Activated CD8-positive, alpha-beta T cell treated with anti-CD3 and anti-CD28 coated beads, Interleukin-2, amount 10 ng/mL, durations not matched to agents 7 days and 5 days (primary cell): ENCODE results near the gene MCC. TPM values are rescaled to one million over a fixed set of nuclear protein-coding genes. Genes with fewer than 3 reads are reported as not detected.

Source experiments
- ATAC-seq: fragments of 150-1000 bp; cut with Tn5 transposase; one replicate; pipeline ENCODE4 v1.10.0; 2021; ENCODE audit warnings: moderate library complexity
- CTCF ChIA-PET: fragments of 350-600 bp; sonication (Branson Sonifier 250); formaldehyde crosslinking; loops from one replicate; lab custom pipeline; 2021; ENCODE audit warnings: antibody characterized with exemption; lab: Charles Lee
- POLR2A ChIA-PET: fragments of 350-600 bp; sonication (Branson Sonifier 250); formaldehyde crosslinking; loops from one replicate; lab custom pipeline; 2021; ENCODE audit warnings: antibody characterized with exemption; lab: Charles Lee
- DNase-seq: peaks from one replicate; pipeline ENCODE4 v3.0.0-alpha.2; 2020
- H3K27ac Mint-ChIP-seq: one replicate; pipeline ENCODE4 v1.8.0; 2021; ENCODE audit warnings: mild to moderate bottlenecking, mixed read lengths
- H3K27me3 Mint-ChIP-seq: one replicate; pipeline ENCODE4 v1.8.0; 2021; ENCODE audit warnings: low read depth, mixed read lengths
- H3K36me3 Mint-ChIP-seq: one replicate; pipeline ENCODE4 v1.8.0; 2021; ENCODE audit warnings: low read depth, mixed read lengths
- H3K4me1 Mint-ChIP-seq: one replicate; pipeline ENCODE4 v1.8.0; 2021; ENCODE audit warnings: low read depth, mixed read lengths
- H3K4me3 Mint-ChIP-seq: one replicate; pipeline ENCODE4 v1.8.0; 2021; ENCODE audit warnings: mild to moderate bottlenecking, mixed read lengths
- H3K9me3 Mint-ChIP-seq: one replicate; pipeline ENCODE4 v1.8.0; 2022; ENCODE audit warnings: mixed read lengths; ENCODE audit not compliant: insufficient read depth
- total RNA-seq, 2 experiments: library from RNA; stranded (reverse); gene quantifications; one replicate each; pipeline ENCODE4 v1.2.3, GENCODE V29; 2021

MCC gene
- total RNA-seq, 2 experiments from 2014 or later = 7.6 to 8.0 TPM

DNA sequence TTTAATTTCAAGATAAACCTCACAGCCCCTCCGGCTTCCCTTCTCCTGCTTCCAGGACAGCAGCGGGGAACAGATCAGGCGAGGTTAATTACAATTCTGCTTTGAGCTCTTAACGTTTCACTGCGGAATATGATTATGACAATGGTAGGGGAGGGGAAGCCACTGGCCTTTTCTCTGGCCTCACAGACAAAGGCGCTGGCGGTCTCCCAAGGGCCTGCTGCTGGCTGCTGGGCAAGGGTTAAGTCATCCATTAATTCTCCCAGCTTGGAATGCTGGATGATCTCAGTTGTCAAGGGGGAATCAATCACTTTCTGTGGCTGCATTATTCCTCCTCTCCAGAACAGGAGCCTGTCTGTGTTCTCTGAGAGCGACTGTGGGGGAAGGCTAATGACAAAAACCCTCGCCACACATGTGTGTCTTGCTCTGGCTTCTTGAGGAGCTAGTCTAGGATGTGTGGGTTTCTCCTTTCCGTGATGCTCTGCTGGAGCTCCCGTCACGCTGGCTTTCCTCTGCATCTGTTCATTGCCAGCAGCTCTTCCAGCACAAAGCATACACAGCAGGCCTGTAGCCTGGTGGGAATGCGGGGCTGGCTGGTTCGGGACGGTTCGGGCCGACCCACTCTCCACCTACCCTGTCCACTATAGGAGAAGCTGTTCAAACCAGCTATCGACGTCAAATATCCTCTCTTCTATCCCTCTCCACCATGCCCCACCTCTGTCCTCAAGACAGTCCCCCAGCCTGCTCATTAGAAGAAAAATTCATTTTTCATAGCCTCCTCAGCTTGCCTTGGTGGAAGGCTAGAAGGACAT is 428.8 kb downstream of the MCC start:
- H3K4me1 Mint-ChIP-seq = peaks cover 42% of the 10 kb centered on the region
- ATAC-seq (no peak), DNase-seq (no peak)
- no peaks in the 10 kb centered on the region for H3K27me3 Mint-ChIP-seq
- peaks cover 6% of the 10 kb centered on the region for H3K36me3 Mint-ChIP-seq
- ChIA-PET POLR2A (no interaction called here), CTCF (interaction anchor here (0.9 to 2.2 kb wide), 5 partner anchors 8 to 271 kb away, joined by 3 to 10 read pairs (median 4); no protein-coding TSS in a partner anchor)
- H3K4me3 Mint-ChIP-seq = no peak overlapping the region
- no peaks in the 10 kb centered on the region for H3K9me3 Mint-ChIP-seq
- H3K27ac Mint-ChIP-seq = peak overlapping the region; percentile 28

DNA sequence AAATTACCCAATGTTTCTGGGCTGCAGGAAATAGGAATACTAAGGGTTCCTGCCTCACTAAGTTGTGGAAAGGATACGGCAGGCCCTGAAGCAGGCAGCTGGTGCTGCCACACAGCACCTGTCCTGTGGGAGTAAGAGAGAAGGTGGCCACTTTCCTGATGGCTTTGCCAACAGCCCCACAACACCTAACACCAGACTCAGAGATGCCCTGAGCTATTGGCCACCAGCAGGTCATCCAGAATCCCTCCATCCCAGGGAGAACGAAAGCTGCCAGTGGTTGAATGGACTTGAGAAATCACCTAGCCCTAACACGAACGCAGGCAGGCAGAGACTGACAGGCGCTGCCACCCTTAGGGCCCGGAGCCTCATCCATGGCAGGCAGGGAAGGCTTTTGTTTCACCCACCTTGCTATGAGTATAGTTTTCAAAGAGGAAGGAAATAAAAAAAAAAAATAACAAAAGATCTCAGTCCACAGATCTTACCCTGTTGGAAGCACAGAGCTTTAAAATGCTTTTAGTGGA is 429.5 kb downstream of the MCC start:
- DNase-seq (no peak), ATAC-seq (no peak)
- Mint-ChIP-seq H3K4me3 (no peak overlapping the region), H3K27ac (no peak overlapping the region), H3K4me1 (peaks cover 42% of the 10 kb centered on the region), H3K9me3 (no peaks in the 10 kb centered on the region), H3K36me3 (peaks cover 6% of the 10 kb centered on the region), H3K27me3 (no peaks in the 10 kb centered on the region)
- ChIA-PET POLR2A (no interaction called here), CTCF (interaction anchor here (1.0 to 2.2 kb wide), 4 partner anchors 8 to 271 kb away, joined by 3 to 10 read pairs (median 5); no protein-coding TSS in a partner anchor)

DNA sequence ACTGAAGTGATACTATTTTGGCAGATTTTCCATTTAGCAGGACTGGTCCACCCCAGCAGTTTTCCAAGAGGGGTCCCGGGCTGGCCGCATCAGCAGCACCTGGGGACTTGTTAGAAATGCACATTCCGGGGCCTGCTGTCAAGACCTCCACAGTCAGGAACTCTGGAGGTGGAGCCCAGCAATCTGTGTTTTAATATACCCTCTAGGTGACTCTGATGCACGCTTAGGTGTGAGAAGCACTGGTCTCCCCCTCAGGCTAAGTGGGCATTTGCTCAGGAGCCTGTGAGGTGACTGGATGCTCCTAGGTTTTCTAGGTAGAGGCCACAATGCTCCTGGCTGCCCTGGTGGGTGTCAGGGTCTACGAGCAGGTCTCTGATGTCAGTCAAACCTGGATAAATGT is 430.0 kb downstream of the MCC start:
- POLR2A ChIA-PET = no interaction called here
- no peaks in the 10 kb centered on the region for H3K9me3 Mint-ChIP-seq
- H3K27me3 Mint-ChIP-seq = no peaks in the 10 kb centered on the region
- CTCF ChIA-PET = interaction anchor here (2.9 kb wide), 1 partner anchor 62 kb away, joined by 11 read pairs; no protein-coding TSS in a partner anchor
- DNase-seq (no peak), ATAC-seq (no peak)
- H3K27ac Mint-ChIP-seq = no peak overlapping the region
- H3K4me3 Mint-ChIP-seq = no peak overlapping the region
- H3K36me3 Mint-ChIP-seq = peaks cover 1% of the 10 kb centered on the region
- H3K4me1 Mint-ChIP-seq = peaks cover 37% of the 10 kb centered on the region

DNA sequence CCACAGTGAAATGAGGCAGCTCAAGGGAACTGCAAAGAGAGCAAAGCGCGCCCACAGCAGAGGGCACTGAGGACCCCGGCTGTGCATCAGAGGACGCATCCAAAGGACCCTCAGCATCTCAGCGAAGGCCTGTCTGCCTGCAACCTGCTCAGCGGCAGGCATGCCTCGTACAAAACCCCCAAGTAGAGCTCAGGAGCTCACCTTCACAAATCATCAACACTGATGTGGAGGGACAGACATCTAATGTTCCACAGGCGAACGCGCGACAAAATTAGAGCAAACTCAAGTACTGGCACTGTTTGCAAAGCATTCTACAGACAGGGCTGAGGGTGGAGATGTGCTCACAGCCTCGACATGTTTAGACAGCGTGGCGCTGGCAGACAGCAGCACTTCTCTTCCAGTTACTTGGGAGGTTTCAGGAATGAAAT is 430.7 kb downstream of the MCC start:
- Mint-ChIP-seq H3K4me3 (no peak overlapping the region), H3K4me1 (peaks cover 30% of the 10 kb centered on the region), H3K27me3 (no peaks in the 10 kb centered on the region), H3K9me3 (no peaks in the 10 kb centered on the region), H3K27ac (no peak overlapping the region), H3K36me3 (no peaks in the 10 kb centered on the region)
- DNase-seq (no peak), ATAC-seq (no peak)
- CTCF ChIA-PET = interaction anchor here (1.1 to 2.9 kb wide), 2 partner anchors 14 to 61 kb away, joined by 4 to 11 read pairs; no protein-coding TSS in a partner anchor
- POLR2A ChIA-PET = no interaction called here

DNA sequence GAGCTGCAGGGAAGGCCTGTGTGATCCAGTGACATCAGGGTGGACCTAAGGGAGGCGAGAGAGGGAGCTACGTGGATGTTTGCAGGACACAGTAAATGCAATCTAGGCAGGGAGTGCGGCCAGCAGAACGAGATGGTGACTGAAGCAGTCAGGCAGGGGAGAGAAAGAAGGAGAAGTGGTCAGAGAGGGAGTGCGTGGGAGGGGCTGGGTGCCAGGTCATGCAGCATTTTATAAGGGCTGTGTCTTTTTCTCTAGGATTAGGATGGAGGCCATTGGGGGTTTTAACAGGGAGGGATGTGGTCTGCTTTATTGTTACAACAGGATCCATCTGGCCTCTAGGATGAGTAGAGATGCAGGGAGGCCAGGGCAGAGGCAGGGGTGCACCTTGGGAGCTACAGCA is 431.3 kb downstream of the MCC start:
- no peaks in the 10 kb centered on the region for H3K9me3 Mint-ChIP-seq
- DNase-seq (no peak), ATAC-seq (no peak)
- ChIA-PET POLR2A (no interaction called here), CTCF (interaction anchor here (1.1 to 2.9 kb wide), 2 partner anchors 14 to 61 kb away, joined by 4 to 11 read pairs; no protein-coding TSS in a partner anchor)
- H3K36me3 Mint-ChIP-seq = no peaks in the 10 kb centered on the region
- peaks cover 25% of the 10 kb centered on the region for H3K4me1 Mint-ChIP-seq
- no peak overlapping the region for H3K27ac Mint-ChIP-seq
- H3K27me3 Mint-ChIP-seq = no peaks in the 10 kb centered on the region
- no peak overlapping the region for H3K4me3 Mint-ChIP-seq

DNA sequence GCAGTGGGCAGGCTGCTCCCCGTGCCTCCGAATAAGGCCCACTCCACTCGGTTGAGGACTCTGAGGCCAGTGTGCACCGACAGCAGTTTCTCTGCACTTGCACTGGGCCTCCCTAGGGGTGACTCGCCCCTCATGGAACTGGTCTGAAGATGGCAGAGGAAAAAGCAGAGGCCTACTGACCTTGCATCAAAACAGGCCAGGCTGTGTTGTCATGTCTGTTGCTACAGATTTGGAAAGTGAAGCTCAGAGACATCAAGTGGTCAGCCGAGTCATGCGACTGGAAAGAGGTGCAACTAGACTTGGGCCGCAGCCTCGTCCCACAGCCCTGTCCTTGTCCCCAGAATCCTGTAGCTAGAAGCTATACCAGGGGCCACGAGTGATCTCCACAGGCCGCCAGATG is 433.4 kb downstream of the MCC start:
- Mint-ChIP-seq H3K27ac (no peak overlapping the region), H3K4me3 (no peak overlapping the region), H3K36me3 (peaks cover 2% of the 10 kb centered on the region), H3K27me3 (no peaks in the 10 kb centered on the region), H3K9me3 (no peaks in the 10 kb centered on the region), H3K4me1 (peaks cover 20% of the 10 kb centered on the region)
- no peak for DNase-seq
- POLR2A ChIA-PET = no interaction called here
- no peak for ATAC-seq
- CTCF ChIA-PET = no interaction called here

DNA sequence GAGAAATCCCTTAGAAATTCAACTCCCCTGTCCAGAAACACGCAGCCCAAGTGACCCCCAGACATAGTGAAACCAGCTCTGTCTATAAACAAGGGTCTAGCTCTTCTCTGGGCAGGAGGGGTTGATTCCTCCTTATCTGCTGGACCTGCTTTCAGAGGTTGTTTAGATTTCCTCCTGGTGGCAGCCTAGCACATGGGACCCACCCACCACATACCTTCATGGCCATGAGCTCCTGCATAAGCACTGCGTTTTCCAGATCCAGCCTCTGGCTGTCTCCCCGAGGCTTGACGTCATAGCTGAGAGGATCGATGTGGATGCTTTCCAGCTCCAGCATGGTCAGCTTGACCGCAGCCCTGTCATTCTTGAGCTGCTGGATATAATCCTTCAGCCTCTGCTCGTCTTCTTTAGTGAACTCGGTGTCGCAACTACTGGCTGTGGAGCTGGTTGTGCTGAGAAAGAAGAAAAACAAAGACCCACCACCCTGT is 434.7 kb downstream of the MCC start:
- H3K4me1 Mint-ChIP-seq = peaks cover 9% of the 10 kb centered on the region
- no peaks in the 10 kb centered on the region for H3K27me3 Mint-ChIP-seq
- H3K9me3 Mint-ChIP-seq = no peaks in the 10 kb centered on the region
- POLR2A ChIA-PET = no interaction called here
- CTCF ChIA-PET = interaction anchor here (1.8 kb wide), 1 partner anchor 58 kb away, joined by 6 read pairs; no protein-coding TSS in a partner anchor
- peaks cover 2% of the 10 kb centered on the region for H3K36me3 Mint-ChIP-seq
- DNase-seq = no peak
- no peak for ATAC-seq
- no peak overlapping the region for H3K27ac Mint-ChIP-seq
- H3K4me3 Mint-ChIP-seq = no peak overlapping the region

DNA sequence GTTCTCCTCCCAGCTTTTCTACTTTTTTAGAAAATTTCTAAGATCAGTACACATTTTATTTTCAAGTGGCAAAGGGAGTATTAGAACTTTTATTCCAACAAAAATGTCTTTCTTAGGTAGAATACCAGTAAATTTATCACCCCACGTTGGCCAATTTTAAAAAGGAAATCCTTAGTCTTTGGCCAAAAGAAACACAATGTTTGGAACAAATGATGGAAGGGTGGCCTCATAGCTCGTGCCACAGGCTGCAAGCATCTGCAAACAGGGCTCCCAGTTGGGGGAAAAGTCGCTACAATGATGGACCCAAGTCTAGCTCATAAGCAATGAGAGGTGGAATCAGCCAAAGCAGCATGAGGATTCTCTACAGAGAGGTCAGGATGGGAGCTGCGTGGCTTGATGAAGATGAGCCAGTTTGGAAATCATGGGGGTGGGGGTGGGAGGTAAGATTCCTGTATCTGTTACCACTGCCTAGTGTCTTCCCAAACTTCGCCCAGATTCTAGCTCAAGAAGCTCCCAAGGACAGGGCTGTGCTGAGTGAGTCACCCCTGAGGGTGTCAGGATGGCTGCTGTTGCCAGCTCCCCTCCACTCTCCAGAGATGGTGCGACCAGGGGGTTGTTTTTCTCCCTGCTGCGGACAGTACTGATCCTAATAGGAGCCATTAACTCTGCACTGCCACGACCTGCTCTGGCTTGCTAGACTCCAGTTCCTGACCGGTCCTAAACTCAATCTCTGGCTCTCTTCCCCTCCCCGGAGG is 436.0 kb downstream of the MCC start:
- CTCF ChIA-PET = interaction anchor here (0.8 to 2.2 kb wide), 4 partner anchors 7 to 278 kb away, joined by 3 to 6 read pairs (median 4); no protein-coding TSS in a partner anchor
- H3K4me1 Mint-ChIP-seq = peaks cover 9% of the 10 kb centered on the region
- POLR2A ChIA-PET = interaction anchor here (1.2 kb wide), 1 partner anchor 10 kb away, joined by 3 read pairs; no protein-coding TSS in a partner anchor
- DNase-seq (no peak), ATAC-seq (no peak)
- H3K27me3 Mint-ChIP-seq = no peaks in the 10 kb centered on the region
- no peak overlapping the region for H3K4me3 Mint-ChIP-seq
- no peaks in the 10 kb centered on the region for H3K9me3 Mint-ChIP-seq
- H3K36me3 Mint-ChIP-seq = peaks cover 2% of the 10 kb centered on the region
- no peak overlapping the region for H3K27ac Mint-ChIP-seq

DNA sequence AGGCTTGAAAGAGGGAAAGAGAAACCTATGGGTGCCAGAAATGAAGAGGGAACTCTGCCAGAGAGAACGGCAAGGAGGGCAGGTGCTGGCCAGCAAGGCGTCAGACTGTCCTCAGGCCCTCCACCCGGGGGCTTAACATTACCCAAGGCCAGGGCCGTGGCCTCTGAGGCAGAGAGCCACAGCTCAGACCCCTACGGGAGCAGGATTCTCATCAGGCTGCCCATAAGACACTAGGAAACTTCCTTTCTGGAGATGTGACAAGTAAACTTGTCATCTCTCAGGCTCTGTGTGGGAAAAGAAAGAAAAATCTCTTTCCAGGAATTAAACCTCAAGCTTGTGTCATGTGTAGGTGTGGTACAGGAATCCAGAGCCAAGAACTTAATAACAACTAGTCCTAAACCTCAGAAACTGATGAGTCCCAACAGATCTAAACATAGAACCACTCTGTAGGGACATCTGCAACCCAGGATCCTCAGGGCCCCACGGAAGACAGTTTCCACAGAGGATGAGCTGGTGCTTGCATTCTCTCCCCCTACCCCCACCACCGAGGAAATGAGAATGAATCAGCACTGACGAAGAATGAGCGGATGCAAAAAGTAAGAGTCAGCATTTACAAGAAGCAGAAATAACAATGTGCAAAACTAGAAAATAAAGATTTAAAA is 437.4 kb downstream of the MCC start:
- no peaks in the 10 kb centered on the region for H3K9me3 Mint-ChIP-seq
- peaks cover 2% of the 10 kb centered on the region for H3K36me3 Mint-ChIP-seq
- no peak overlapping the region for H3K4me3 Mint-ChIP-seq
- POLR2A ChIA-PET = no interaction called here
- peak; percentile 26 for ATAC-seq
- H3K27ac Mint-ChIP-seq = peak overlapping the region; percentile 67
- H3K27me3 Mint-ChIP-seq = no peaks in the 10 kb centered on the region
- DNase-seq = no peak
- H3K4me1 Mint-ChIP-seq = peaks cover 9% of the 10 kb centered on the region
- CTCF ChIA-PET = interaction anchor here (1.4 to 2.3 kb wide), 3 partner anchors 9 to 279 kb away, joined by 3 to 6 read pairs (median 6); no protein-coding TSS in a partner anchor

DNA sequence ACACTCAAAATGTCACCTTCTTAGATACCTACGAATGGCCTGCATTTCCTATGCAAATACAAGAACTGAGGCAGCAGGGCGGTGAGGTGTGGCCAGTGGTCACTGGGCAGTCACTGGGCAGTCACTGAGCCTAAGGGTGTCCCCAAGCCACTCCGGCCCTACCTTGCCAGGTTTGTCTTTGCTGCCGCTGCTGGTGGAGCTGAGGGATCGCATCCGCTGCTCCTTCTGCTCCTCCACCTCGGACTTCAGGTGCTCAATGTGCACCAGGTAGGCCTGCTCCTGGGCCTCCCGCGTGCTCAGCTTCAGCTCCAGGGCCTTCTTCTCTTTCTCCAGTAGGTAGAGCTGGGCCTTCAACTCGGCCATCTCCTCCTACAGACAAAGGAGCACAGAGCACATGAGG is 439.3 kb downstream of the MCC start:
- CTCF ChIA-PET = interaction anchor here (1.0 to 2.3 kb wide), 2 partner anchors 53 kb away, joined by 3 to 6 read pairs; no protein-coding TSS in a partner anchor
- DNase-seq (no peak), ATAC-seq (no peak)
- no peak overlapping the region for H3K27ac Mint-ChIP-seq
- POLR2A ChIA-PET = no interaction called here
- H3K4me3 Mint-ChIP-seq = no peak overlapping the region
- H3K36me3 Mint-ChIP-seq = peaks cover 2% of the 10 kb centered on the region
- H3K4me1 Mint-ChIP-seq = peaks cover 9% of the 10 kb centered on the region
- H3K27me3 Mint-ChIP-seq = no peaks in the 10 kb centered on the region
- no peaks in the 10 kb centered on the region for H3K9me3 Mint-ChIP-seq
